Calu3 (cell line): ENCODE measurements around the gene EPHB4. TPM values are rescaled to one million over a fixed set of nuclear protein-coding genes. Genes with fewer than 3 reads are reported as not detected.

Experiments
- BruUV-seq: library from RNA; stranded (reverse); fragments of 400-500 nt; replicated peaks from 2 replicates; lab custom pipeline; 2021; lab: Mats Ljungman, UMichigan
- CTCF ChIA-PET: fragments of 300-600 bp; sonication (Branson Sonifier 250); formaldehyde crosslinking; loops from one replicate; lab custom pipeline; 2022; ENCODE audit warnings: antibody characterized with exemption; lab: Charles Lee
- DNase-seq: peaks from one replicate; pipeline ENCODE4 v3.0.0; 2022
- H3K27ac Mint-ChIP-seq: one replicate; pipeline ENCODE4 v1.8.0; 2022; ENCODE audit warnings: mixed read lengths; ENCODE audit not compliant: unreplicated experiment
- H3K27me3 Mint-ChIP-seq: one replicate; pipeline ENCODE4 v1.8.0; 2022; ENCODE audit warnings: mixed read lengths; ENCODE audit not compliant: unreplicated experiment
- H3K36me3 Mint-ChIP-seq: one replicate; pipeline ENCODE4 v1.8.0; 2022; ENCODE audit warnings: mild to moderate bottlenecking, moderate library complexity, mixed read lengths; ENCODE audit not compliant: insufficient read depth, unreplicated experiment
- H3K4me1 Mint-ChIP-seq: one replicate; pipeline ENCODE4 v1.8.0; 2022; ENCODE audit warnings: mild to moderate bottlenecking, low read depth, mixed read lengths; ENCODE audit not compliant: unreplicated experiment
- H3K4me3 Mint-ChIP-seq: one replicate; pipeline ENCODE4 v1.8.0; 2022; ENCODE audit warnings: mild to moderate bottlenecking, low read depth, moderate library complexity, mixed read lengths; ENCODE audit not compliant: unreplicated experiment
- H3K9me3 Mint-ChIP-seq: one replicate; pipeline ENCODE4 v1.8.0; 2022; ENCODE audit warnings: low read depth, mixed read lengths; ENCODE audit not compliant: unreplicated experiment
- intact Hi-C: fragments of 100-400 bp; cut with micrococcal nuclease; formaldehyde crosslinking; loops from one replicate; pipeline ENCODE4 v1.10.0; 2022; ENCODE audit not compliant: unreplicated experiment
- total RNA-seq: library from RNA; stranded (reverse); gene quantifications from 2 replicates; pipeline ENCODE4 v1.2.3, GENCODE V29; 2022
- TF ChIP-seq, protein P1 (sequence below): fragments of 200-600 bp; IDR thresholded peaks from one replicate; pipeline ENCODE4 v1.8.0; 2022; ENCODE audit warnings: antibody characterized with exemption; ENCODE audit not compliant: unreplicated experiment

EPHB4 gene
- total RNA-seq, 1 experiment from 2014 or later, result 63.7 TPM

DNA sequence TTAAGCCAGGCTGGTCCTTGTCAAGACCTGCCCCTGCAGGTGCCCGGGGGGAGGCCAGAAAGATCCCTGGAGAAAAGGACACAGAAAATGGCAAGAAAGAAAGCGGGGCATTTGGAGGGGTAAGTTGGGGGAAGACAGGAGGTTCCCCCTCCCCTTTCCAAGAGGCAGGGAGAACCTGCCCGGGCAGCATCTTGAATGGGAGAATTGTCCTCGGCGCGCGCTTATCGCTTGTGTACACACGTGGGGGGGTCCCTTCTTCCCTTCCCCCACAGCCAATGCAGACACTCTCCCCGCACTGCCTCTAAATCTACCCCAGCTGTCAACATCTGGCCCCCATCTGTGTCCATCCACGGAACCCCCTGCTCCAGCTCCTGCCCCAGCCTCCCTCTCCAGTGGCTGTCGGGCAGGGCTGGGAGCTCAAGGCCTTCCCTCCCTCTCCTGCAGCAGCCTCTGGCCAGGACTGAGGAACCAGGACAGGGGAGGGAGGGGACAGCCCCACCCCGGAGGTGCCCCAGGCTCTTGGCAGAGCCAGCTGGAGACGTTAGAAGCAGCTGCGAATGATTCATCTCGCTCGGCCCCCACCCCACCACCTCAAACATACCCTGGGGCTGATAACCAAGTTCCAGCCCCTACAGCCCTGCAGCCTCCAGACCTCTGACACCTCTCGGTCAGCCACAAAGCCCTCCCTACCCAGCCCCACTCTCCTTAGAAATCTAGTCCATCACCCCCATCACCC is 25.3 kb downstream of the EPHB4 start:
- H3K27me3 Mint-ChIP-seq, result no peaks in the 10 kb centered on the region
- no TSS peak for BruUV-seq
- CTCF ChIA-PET, result interaction anchor here (0.6 to 1.1 kb wide), 8 partner anchors 10 to 96 kb away, joined by 3 to 8 read pairs (median 4); partner anchors contain the start of genes EPHB4, POP7 and SLC12A9
- peak overlapping the region; percentile 57 for H3K4me3 Mint-ChIP-seq
- peak; percentile 89 for DNase-seq
- H3K36me3 Mint-ChIP-seq, result peaks cover 76% of the 10 kb centered on the region
- H3K27ac Mint-ChIP-seq, result peak overlapping the region; percentile 57
- intact Hi-C loops, result loop anchor here (2.0 kb wide), 2 partner anchors 23 to 51 kb away; partner anchors contain the start of gene SLC12A9
- TF ChIP-seq, protein P1, sequence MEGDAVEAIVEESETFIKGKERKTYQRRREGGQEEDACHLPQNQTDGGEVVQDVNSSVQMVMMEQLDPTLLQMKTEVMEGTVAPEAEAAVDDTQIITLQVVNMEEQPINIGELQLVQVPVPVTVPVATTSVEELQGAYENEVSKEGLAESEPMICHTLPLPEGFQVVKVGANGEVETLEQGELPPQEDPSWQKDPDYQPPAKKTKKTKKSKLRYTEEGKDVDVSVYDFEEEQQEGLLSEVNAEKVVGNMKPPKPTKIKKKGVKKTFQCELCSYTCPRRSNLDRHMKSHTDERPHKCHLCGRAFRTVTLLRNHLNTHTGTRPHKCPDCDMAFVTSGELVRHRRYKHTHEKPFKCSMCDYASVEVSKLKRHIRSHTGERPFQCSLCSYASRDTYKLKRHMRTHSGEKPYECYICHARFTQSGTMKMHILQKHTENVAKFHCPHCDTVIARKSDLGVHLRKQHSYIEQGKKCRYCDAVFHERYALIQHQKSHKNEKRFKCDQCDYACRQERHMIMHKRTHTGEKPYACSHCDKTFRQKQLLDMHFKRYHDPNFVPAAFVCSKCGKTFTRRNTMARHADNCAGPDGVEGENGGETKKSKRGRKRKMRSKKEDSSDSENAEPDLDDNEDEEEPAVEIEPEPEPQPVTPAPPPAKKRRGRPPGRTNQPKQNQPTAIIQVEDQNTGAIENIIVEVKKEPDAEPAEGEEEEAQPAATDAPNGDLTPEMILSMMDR, result no peak
- peaks cover 42% of the 10 kb centered on the region for H3K4me1 Mint-ChIP-seq
- no peaks in the 10 kb centered on the region for H3K9me3 Mint-ChIP-seq

DNA sequence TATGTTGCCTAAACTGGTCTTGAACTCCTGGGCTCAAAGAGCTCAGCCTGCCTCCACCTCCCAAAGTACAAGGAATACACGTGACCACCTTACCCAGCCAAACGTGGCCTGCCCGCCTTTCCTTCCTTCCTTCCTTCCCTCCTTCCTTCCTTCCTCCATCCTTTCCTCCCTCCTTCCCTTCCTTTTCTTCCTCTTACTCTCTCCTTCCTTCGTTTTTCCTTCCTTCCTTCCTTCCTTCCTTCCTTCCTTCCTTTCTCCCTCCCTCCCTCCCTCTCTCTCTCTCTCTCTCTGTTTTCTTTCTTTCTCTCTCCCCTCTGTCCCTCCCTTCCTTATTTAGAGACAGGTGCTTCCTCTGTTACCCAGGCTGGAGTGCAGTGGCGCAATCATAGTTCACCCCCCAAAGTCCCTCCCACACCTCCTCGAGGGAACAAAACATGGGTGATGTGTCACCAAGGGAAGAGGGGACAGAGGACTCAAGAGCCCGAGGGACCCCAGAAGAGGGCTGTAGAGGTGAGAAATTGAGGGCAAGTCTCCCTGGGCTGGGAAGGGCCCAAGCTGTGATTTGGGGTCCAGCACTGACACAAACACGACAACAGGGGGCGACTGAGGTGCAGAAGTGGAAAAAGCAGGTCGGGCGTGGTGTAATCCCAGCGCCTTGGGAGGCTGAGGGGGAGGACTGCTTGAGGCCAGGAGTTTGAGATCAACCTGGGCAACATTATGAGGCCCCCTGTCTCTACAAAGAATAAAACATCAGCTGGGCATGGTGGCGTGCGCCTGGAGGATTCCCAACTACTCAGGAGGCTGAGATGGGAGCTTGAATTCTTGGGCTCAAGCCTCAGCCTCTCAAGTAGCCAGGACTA is 28.1 kb downstream of the EPHB4 start:
- H3K4me1 Mint-ChIP-seq, result peaks cover 47% of the 10 kb centered on the region
- no peaks in the 10 kb centered on the region for H3K27me3 Mint-ChIP-seq
- peak overlapping the region; percentile 53 for H3K27ac Mint-ChIP-seq
- DNase-seq, result peak; percentile 65
- BruUV-seq, result no TSS peak
- intact Hi-C loops, result no loop called here
- TF ChIP-seq, protein P1, result peak; percentile 40
- H3K4me3 Mint-ChIP-seq, result no peak overlapping the region
- CTCF ChIA-PET, result interaction anchor here (0.6 to 2.4 kb wide), 6 partner anchors 19 to 352 kb away, joined by 3 to 9 read pairs (median 4); partner anchors contain the start of genes EPHB4 and SLC12A9
- H3K36me3 Mint-ChIP-seq, result peaks cover 55% of the 10 kb centered on the region
- H3K9me3 Mint-ChIP-seq, result no peaks in the 10 kb centered on the region

DNA sequence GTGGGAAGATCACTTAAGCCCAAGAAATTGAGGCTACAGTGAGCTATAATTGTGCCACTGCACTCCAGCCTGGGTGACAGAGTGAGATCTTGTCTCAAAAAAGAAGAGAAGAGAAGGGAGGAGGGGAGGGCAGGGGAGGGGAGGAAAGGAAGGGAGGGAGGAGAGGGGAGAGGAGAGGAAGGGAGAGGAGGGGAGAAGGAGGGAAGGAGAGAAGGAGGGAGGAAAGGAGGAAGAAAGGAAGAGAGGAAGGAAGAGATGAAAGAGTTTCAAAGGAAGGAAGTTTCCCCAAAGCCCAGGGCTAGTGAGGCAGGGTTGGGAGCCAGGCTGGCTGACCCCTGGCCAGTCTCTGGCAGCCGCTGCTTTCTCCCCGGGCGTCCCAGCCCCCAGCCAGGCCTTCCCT is 32.6 kb downstream of the EPHB4 start:
- H3K36me3 Mint-ChIP-seq, result peaks cover 20% of the 10 kb centered on the region
- H3K9me3 Mint-ChIP-seq, result no peaks in the 10 kb centered on the region
- intact Hi-C loops, result no loop called here
- TF ChIP-seq, protein P1, result no peak
- no peak overlapping the region for H3K27ac Mint-ChIP-seq
- H3K4me1 Mint-ChIP-seq, result peaks cover 17% of the 10 kb centered on the region
- no TSS peak for BruUV-seq
- CTCF ChIA-PET, result interaction anchor here (0.6 to 1.0 kb wide), 4 partner anchors 33 to 300 kb away, joined by 3 to 4 read pairs (median 3); partner anchors contain the start of genes EPHB4, POP7 and SLC12A9
- H3K4me3 Mint-ChIP-seq, result no peak overlapping the region
- H3K27me3 Mint-ChIP-seq, result no peaks in the 10 kb centered on the region
- no peak for DNase-seq
